HG02885 (cell line): ENCODE results near the gene NUCB2.

Experiments
- ATAC-seq: cut with Tn5 transposase; IDR thresholded peaks from one replicate; pipeline ENCODE4 v1.9.1; 2021; ENCODE audit warnings: mild to moderate bottlenecking; ENCODE audit not compliant: unreplicated experiment, poor library complexity

Gene NUCB2

GRCh38 chr11:17328871-17329494 lies 52.4 kb downstream of the NUCB2 start:
- ATAC-seq, result no peak

GRCh38 chr11:17331669-17332068 lies 55.1 kb downstream of the NUCB2 start:
- no peak for ATAC-seq

GRCh38 chr11:17333799-17334586 lies 57.5 kb downstream of the NUCB2 start:
- ATAC-seq, result no peak

- no peak for ATAC-seq
Measured at GRCh38 chr11:17343257-17343656, 66.7 kb downstream of the NUCB2 start.

- no peak for ATAC-seq
Measured at GRCh38 chr11:17343907-17344306, 67.4 kb downstream of the NUCB2 start.

GRCh38 chr11:17347676-17348075 lies 71.1 kb downstream of the NUCB2 start:
- no peak for ATAC-seq

GRCh38 chr11:17350455-17351171 lies 74.1 kb downstream of the NUCB2 start:
- no peak for ATAC-seq

GRCh38 chr11:17351172-17351509 lies 74.6 kb downstream of the NUCB2 start:
- no peak for ATAC-seq

- peak; percentile 38 for ATAC-seq
Measured at GRCh38 chr11:17351510-17352176, 75.1 kb downstream of the NUCB2 start, which contains the start of gene NCR3LG1. TSS of gene NCR3LG1 (plus strand) at chr11:17351800. CDS start at chr11:17351970, 170 bp downstream.

GRCh38 chr11:17352950-17353820 lies 76.6 kb downstream of the NUCB2 start:
- ATAC-seq, result peak; percentile 57

GRCh38 chr11:17353821-17354600 lies 77.5 kb downstream of the NUCB2 start:
- no peak for ATAC-seq

- ATAC-seq, result peak; percentile 37
Measured at GRCh38 chr11:17354601-17354991, 78.1 kb downstream of the NUCB2 start.

GRCh38 chr11:17366495-17366894 lies 90.0 kb downstream of the NUCB2 start:
- ATAC-seq, result no peak

- ATAC-seq, result no peak
Measured at GRCh38 chr11:17368551-17368950, 92.0 kb downstream of the NUCB2 start.

GRCh38 chr11:17369094-17369493 lies 92.6 kb downstream of the NUCB2 start:
- ATAC-seq, result no peak

GRCh38 chr11:17369684-17370243 lies 93.2 kb downstream of the NUCB2 start:
- ATAC-seq, result no peak

GRCh38 chr11:17371614-17372013 lies 95.1 kb downstream of the NUCB2 start:
- no peak for ATAC-seq

- no peak for ATAC-seq
Measured at GRCh38 chr11:17375547-17375946, 99.0 kb downstream of the NUCB2 start.

- ATAC-seq, result no peak
Measured at GRCh38 chr11:17376493-17376892, 100.0 kb downstream of the NUCB2 start.
